ENCODE measurements around the gene XRCC3.

DNA sequence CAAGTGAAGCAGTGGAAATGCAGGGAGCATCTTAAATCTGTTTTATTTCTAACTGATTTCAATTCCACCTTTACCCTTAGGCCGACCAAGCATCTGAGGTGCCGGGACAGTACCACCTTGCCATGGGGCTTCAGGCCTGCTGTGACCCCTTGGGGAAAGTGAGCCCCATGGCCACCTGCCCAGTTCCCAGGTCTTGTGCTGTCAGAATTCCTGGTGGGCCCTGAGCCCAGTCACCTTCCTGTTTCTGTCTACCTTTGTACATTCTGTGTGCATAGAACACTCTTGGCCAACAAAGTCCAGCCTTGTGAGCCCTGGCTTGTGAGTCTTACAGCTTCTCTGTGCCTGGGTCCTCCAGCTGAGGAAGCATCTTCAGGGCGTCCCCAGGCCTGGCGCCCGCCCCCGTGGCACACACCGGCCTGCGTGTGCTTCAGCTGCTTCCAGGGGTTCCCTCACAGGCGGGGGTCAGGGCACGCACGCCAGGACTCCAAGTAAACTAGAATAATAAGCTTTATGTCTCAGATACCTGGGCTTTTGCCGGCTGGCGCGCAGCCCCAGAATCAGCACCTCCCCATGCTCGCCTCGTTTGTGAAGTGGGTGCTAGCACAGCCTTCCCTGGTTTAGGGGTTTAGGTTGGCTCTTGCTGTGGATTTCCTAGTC lies 10.6 kb upstream of the XRCC3 start:
- TF ChIP-seq POLR2A (IDR thresholded peaks at IDR 0.05): no peak
- TF ChIP-seq, protein P1, sequence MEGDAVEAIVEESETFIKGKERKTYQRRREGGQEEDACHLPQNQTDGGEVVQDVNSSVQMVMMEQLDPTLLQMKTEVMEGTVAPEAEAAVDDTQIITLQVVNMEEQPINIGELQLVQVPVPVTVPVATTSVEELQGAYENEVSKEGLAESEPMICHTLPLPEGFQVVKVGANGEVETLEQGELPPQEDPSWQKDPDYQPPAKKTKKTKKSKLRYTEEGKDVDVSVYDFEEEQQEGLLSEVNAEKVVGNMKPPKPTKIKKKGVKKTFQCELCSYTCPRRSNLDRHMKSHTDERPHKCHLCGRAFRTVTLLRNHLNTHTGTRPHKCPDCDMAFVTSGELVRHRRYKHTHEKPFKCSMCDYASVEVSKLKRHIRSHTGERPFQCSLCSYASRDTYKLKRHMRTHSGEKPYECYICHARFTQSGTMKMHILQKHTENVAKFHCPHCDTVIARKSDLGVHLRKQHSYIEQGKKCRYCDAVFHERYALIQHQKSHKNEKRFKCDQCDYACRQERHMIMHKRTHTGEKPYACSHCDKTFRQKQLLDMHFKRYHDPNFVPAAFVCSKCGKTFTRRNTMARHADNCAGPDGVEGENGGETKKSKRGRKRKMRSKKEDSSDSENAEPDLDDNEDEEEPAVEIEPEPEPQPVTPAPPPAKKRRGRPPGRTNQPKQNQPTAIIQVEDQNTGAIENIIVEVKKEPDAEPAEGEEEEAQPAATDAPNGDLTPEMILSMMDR (IDR thresholded peaks at IDR 0.05): no peak
- no peak for TF ChIP-seq POLR2AphosphoS5 (IDR thresholded peaks at IDR 0.05)
- no peak for TF ChIP-seq EP300 (IDR thresholded peaks at IDR 0.05; ENCODE audit: low read depth)

All from transverse colon (tissue), 4 donors.